ENCODE results near the gene TEAD3.
A peak's percentile ranks its signal among the peaks of the same experiment; 100 is the strongest.

The TEAD3 gene

DNA sequence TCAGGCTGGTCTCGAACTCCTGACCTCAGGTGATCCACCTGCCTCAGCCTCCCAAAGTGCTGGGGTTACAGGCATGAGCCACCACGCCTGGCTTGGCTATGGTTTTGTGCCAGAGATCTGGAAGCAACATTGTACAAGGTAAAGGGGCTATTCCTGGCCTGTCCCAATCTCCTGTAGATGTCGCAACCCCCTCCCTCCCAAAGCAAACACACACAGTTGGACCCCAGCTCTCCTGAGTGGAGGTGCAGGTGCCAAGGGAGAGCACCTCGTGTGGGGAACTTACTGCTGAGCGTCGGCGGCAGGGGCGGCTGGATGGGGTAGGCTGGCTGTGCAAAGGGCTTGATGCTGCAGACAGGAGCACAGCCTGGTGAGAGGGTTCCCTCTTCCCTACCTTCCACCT is 19.9 kb downstream of the TEAD3 start:
- DNase-seq (ENCODE audit: low spot score) (no peak), FAIRE-seq (no peak)

DNA sequence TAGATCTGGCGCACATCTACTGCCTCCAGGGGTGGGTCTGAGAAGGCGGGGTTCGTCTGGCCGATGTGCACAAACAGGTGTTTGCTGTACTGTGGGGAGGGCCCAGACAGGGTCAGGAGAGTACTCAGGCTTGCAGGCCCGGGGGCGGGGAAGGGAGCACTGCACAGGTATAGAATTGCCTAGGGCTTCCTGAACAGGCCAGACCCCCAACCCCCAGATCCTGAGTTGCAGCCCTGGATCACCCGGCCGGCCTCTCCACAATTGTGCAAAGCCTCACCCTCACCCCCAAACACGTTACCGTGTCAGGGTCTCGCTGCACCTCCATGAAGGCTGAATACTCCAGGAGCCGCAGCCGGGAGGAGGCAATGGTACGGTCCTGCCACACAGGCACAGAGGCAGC is 20.9 kb downstream of the TEAD3 start:
- no peak for DNase-seq (ENCODE audit: low spot score)
- no peak for FAIRE-seq

DNA sequence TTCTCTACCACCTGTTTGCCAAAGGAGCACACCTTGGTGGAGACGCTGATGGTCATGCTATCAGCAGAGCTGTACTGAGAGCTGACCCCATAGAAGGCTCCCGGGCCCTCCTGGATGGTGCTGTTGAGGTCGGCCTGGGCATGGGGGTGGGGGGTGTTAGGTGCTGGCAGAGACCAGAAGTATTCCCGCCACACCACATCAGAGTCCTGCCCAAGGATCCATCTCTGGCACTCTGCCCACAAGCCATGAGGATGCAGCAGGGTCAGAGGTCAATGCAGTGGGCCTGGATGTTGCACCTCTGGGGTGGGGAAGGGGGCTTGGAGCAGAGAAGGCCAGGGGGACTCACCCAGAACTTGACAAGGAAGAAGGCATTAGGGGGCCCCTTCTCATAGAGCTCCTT is 21.3 kb downstream of the TEAD3 start:
- DNase-seq (ENCODE audit: low spot score) (no peak), FAIRE-seq (no peak)

DNA sequence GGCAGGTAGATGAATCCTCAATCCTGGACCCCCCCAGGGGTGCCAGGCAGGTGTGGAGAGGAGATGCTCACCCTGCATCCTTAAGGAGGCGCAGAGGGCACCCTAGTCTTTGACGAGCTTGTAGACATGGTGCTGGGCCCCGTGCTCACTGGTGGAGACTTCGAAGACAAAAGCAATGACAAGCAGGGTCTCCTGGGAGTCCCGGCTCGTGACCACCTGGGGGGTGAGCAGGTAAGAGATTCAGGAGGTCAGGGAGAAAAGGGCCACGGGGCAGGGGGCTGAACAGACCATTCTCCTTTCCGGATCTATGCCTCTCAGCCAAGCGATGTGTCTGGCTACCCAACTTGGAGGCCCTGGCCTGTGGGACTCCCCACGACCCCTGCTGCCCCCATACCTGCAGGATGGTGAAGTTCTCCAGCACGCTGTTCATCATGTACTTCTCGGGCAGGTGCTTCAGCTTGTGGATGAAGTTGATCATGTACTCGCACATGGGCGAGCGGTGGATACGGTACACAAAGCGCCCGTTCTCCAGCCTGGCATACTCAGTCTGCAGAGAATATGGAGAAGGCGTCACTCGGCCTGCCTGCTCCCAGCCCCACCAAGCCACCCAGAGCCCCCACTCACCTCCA is 21.8 kb downstream of the TEAD3 start:
- no peak for FAIRE-seq
- no peak for DNase-seq (ENCODE audit: low spot score)

DNA sequence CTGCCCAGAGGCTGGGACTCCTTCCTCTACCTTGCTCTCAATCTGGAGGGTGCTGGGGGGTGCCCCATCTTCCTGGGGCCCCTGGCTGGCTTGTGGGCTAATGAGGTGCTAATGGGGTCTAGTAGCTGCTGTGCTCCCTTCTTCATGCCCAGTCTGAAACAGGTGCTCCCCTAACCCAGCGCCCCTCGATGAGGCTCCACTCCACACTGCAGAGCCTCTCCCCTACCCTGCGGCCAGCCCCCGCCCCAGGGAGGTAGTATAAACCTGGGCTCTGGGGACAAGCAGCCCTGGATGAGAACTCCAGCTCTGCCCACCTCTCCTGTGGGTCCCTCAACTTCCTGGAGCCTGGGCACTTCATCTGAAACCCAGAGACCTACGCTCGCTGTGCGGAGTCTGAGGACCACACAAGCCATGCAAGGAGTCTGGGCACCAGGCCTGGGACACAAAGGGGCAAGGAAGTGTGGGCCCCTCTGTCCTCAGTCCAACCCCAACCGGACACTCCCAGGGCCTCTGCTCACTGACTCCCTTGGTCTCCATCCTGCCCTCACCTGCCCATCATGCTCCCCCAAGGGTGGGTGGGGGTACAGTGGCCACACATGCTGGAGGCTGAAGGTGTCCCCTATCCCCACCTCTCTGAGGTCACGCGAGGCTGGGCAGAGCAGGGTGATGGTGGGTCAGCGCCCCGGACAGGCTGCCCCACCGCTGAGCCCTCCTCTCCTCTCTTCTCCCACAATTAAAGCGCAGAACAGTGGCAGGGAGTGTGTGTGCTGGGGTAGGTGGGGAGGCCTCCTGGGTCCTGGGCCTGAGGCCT is 22.5 kb downstream of the TEAD3 start:
- no peak for DNase-seq (ENCODE audit: low spot score)
- FAIRE-seq, result no peak

DNA sequence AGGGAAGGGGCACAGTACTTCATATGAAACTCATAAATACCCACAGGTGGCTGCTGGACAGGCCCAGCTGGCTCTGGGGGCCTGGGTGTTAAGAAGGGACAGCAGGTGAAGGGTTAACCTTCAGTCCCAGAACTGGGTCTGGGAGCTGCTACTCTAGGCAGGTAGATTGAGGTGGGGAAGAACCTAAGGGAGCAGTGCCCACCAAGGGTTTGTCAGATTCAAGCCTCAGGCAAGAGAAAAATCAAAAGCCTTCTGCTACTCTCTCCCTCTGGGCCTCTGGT is 23.1 kb downstream of the TEAD3 start:
- DNase-seq (ENCODE audit: low spot score), result no peak
- FAIRE-seq, result no peak

DNA sequence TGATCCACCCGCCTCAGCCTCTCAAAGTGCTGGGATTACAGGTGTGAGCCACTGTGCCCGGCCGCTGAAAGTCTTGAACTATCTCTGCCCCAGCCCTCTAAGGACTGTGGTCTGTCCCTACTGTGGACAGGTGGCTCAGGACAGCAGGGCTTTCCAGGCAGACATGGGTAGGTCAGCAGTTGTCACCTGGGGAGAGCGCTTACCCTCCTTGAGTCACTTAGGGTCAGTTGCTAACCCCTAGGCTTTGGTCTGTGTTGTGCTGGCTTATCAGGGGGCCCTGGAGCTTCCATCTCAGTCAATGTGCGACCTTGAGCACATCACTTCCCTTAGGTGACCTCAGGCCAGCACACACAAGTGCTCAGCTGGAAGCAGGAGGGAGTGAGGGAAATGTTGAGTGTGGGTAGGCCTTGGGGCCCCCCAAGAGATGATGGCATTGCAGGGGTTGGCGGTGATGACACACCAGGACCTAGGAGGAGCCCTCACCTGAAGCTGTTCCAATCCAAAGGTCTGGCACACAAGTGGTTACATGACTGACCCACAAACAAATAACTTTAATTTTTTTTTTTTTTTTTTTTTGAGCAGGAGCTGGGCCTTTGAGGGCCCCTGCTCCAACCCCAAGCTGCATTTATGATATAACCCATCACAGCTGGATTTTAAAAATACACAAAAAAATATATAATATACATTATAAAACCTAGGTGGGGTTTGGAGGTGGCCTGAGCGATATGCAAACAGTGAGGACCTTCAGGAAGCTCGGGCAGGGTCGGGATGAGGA is 23.6 kb downstream of the TEAD3 start:
- FAIRE-seq (no peak), DNase-seq (ENCODE audit: low spot score) (no peak)

DNA sequence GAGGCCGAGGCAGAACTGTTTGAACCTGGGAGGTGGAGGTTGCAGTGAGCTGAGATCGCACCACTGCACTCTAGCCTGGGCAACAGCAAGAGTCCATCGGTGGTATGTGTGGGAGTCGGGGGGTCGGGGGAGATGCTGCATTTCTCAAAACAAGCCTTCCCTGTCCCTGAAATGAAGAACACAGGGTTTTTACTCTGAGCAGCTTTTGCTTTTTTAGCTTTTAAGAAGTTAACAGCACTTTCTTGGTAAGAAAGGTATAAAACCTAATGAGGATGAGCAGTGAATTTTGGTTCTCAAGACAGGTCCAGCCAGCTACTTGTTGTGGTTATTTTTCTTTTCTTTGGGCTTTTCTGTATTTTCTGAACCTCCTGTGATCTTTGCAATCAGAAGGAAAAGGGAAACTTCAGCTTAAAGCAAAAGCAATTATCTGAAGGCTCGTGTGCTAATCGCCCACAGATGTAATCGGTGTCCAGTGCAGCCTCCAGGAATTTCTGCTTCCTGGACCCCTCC is 25.0 kb downstream of the TEAD3 start:
- no peak for DNase-seq (ENCODE audit: low spot score)
- FAIRE-seq, result no peak

DNA sequence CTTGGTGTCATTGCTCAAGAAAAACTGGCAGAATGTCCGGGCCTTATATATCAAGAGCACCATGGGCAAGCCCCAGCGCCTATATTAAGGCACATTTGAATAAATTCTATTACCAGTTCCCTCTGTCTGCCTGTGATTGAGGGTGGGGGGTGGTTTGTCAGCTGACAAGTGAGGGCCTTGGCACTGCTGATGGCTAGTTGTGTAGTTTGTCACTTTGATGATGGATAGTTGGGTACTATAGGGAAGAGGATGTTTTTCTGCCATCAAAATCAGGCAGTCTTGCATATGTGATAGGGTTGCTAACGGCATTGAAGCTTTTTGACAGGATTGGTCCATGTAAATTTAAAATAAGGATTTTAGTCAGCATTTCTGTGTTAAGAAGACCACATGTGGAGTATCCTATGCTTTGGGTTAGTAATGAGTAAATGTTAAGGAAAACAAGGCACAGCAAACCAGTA is 26.2 kb downstream of the TEAD3 start:
- no peak for FAIRE-seq

DNA sequence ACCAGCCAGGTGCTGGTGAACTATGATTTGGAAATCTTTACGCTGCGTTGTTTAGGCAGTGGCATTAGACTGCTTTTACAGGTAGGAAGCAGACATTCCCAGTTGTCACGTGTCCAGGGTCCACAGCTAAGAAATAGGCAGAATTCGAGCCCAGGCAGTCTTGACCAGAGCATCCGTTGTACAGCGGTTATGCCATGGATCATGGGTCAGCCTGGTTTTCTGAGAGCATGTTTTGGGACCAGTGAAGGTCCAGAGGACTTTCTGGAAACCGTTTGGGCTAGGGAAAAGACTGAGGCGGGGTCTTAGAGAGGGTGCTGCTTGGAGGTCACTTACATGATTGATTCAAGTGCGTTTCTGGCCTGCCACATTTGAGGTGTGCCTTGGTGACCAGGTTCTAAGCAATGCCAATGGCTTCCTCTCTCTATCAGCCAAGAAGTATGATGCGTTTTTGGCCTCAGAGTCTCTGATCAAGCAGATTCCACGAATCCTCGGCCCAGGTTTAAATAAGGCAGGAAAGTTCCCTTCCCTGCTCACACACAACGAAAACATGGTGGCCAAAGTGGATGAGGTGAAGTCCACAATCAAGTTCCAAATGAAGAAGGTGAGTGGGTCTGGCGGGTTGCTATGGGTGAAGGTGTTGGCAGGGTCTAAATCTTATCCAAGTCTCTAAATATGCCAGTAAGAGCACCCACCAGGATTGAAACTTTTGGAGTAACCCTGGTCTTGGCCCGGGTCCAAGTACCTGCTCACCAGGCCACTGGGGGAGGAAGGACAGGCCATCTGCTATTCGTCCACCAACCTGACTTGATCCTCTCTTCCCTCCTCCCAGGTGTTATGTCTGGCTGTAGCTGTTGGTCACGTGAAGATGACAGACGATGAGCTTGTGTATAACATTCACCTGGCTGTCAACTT is 26.9 kb downstream of the TEAD3 start:
- FAIRE-seq (no peak), DNase-seq (ENCODE audit: low spot score) (peak; percentile 41)

More for the DNA sequence above, 26.2 kb downstream of the TEAD3 start:
- DNase-seq (ENCODE audit: low spot score), result no peak

DNA sequence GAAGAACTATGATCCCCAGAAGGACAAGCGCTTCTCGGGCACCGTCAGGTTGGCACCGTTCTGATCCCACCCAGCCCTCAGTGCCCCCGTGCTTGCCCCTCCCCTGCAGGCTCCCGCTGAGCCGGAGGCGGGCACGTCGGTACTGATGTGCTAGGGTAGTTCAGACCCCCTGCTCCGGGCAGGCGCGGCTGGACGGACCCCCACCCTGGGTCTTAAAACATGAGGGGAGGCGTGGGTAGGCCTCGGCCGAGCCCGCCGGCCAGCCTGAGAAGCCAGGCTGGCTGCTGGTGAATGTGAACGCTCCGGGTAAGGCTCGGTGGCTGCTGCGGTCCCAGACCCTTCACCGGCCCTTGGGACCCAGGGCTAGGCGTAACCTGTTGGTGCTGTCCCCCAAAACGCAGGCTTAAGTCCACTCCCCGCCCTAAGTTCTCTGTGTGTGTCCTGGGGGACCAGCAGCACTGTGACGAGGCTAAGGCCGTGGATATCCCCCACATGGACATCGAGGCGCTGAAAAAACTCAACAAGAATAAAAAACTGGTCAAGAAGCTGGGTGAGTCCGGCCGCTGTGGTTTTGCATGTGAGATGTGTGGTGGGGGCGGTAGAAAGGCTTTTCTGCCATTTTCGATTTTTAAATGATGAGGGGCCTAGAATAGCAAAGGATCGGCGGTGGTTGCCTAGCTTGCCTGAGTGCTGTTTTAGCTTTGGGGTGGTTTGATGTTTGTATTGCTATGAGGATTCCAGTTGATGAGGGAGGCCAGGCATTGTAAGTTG is 27.7 kb downstream of the TEAD3 start:
- FAIRE-seq, result no peak

DNA sequence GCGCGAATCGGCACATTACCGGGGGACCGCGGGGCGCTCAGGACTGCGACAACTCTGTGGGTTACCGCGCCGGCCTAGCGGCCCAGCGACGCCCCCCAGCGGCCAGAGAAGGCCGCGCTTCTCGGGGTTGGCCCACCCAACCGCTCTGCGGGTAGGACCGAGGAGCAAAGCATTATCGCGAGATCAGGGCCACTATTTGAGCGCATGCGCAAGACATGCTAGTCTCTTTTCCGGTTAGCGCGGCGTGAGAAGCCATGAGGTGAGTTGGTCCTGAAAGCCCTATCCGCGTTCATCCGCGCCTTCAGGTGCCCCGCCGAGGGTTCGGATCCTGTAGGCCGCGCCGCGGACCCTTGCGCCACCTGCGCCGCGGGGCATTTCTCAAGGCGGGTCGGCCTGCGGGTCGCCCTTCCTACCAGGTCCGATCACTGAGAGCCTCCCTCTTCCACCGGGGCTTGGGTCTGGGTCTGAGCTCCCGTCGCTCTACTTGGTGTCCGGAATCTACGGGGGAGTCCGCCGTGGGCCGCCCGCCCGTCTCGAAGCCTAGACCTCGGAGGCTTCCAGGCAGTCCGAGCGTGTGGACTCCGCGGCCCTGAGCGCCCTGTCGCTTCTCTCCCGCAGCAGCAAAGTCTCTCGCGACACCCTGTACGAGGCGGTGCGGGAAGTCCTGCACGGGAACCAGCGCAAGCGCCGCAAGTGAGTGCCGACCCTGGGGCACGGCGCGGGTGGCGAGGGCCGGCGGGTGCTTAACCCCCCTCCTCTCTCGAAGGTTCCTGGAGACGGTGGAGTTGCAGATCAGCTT is 28.5 kb downstream of the TEAD3 start, which contains the start of gene RPL10A:
Gene RPL10A, plus strand, starts transcription at position 221 of the 799 bp plus-strand sequence. Its CDS starts 34 bp downstream, at position 255.
- DNase-seq (ENCODE audit: low spot score) (peak; percentile 97), FAIRE-seq (no peak)

More for the DNA sequence above, 27.7 kb downstream of the TEAD3 start:
- no peak for DNase-seq (ENCODE audit: low spot score)

DNA sequence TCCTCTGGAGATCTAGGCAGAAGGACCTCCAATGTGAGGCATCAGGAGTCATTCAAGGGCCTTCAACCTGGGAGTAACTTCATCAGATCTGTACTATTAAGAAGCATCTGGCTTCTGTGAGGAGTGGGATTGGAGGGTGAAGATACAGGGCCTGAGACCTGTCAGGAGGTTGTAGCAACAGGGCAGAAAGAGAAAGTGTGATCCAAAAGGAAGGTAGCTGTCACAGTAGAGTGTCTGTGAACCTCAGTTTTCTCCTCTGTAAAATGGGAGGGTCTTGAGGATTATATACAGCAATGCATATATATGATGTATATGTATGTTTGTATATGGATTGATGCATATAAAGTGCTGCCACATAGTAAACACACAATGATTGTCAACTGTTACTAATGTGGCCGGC is 31.2 kb downstream of the TEAD3 start:
- FAIRE-seq, result no peak
- no peak for DNase-seq (ENCODE audit: low spot score)

DNA sequence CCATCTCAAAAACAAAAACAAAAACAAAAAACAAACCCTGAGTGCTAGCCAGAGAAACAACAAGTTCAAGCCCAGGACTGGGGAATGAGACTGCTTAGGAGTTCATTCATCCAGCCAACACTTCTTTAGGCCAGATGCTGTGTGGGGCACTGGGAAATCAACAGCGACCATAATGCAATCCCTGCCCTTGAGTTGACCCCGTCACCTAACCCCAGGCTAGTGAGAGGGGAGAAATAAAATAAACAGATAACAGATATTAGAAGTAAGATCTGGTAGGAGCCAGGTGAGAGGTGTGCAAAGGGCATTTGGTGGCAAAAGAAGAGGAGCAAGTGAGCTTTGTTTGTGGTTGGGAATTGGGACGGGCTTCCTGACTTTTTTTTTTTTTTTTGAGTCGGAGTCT is 33.6 kb downstream of the TEAD3 start:
- DNase-seq (ENCODE audit: low spot score) (no peak), FAIRE-seq (no peak)

DNA sequence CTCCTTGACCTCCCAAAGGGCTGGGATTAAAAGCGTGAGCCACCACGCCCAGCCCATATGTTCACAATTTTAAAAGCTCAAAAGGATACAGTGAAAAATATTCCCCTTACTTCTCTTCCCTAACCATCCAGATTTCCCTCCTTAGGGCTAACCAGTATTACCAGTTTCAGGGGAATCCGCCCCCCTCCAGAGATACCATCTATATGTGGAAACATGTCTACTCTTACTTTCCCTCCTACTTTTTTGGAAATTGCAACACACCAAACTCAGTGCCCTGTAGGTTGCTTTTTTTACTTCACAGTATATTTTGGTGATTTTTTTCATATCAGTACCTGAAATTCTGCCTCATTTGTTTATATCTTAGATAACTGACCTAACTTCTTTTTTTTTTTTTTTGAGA is 35.6 kb downstream of the TEAD3 start:
- no peak for DNase-seq (ENCODE audit: low spot score)
- FAIRE-seq, result no peak

DNA sequence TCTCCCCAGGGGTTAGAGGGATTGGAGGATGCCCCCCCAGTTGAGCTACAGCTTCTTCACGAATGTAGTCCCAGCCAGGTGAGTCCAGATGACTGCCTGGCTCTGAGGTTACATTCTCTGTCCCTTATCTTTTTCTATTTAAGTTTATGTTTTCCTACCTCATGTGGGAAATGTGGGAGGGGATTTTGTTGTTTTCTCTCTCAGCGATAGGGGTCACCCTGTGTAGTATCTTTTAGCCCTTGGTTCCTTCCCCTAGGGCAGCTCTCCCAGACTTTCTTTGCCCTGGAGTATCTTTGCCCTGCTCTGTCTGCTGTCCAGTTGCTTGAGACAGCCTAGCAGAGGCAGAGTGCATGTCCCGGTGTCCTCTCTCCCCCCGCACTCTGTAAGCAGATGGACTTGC is 39.0 kb downstream of the TEAD3 start:
- DNase-seq (ENCODE audit: low spot score) (no peak), FAIRE-seq (no peak)

DNA sequence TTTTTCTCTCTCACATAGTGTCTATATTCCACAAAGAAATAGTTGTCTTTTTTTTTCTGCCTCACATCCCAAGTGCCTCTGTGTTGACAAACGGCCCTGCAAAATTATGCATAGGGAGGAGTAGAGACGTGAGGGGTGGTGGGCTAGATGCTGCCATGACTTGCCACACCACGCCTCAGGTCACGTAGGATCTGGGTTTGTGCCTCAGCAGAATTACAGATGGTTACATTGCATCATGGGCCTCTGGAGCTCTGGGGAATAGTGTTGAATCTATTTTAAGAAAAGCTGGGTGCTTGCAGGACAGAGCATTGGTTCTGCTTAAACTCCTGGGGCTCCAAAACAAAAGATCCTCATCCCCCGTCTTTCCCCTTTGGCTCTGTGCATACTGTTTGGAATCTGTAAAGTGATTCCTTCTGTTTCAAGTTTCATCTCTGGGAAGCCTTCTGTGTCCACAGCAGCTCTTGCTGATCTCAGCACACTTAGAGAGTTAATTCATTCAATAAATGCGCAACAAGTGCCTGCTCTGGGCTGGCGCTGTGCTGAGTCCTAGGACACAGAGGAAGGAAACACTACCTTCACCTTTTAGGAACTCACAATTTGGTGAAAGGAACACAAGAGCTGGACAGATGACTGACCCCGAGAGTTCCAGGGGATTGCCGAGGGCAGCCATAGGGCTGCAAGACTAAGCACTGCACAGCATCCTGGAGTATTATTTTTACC is 42.3 kb downstream of the TEAD3 start:
- no peak for FAIRE-seq
- no peak for DNase-seq (ENCODE audit: low spot score)

DNA sequence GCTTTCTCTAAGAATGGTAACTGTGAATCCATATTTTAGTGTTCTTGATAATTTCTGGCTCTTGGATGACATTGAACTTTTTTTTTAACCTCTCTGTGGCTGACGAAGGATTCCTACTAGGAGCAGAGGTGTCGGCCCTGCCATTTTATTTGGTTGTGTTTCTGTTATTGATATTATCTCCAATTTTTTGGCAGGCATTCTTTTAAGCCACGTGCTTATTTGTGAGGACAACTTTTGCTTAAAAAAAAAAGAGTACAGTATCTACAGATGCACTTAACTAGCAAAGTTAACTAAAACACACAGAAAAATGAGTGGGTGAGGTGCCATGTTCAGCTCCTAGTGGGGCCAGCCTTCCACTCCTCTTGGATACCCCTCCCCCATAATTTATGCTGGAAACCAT is 43.6 kb downstream of the TEAD3 start:
- DNase-seq (ENCODE audit: low spot score) (no peak), FAIRE-seq (no peak)

All from urothelium cell line (cell line).